Endothelial cell (in vitro differentiated cells): ENCODE results near the gene CBR1. TPM values are rescaled to one million over a fixed set of nuclear protein-coding genes. Genes with fewer than 3 reads are reported as not detected.

Experiments used
- DNase-seq: peaks from one replicate; pipeline ENCODE4 v3.0.0; 2021; ENCODE audit warnings: low spot score
- H3K27ac Mint-ChIP-seq: one replicate; pipeline ENCODE4 v1.8.0; 2021; ENCODE audit warnings: mixed read lengths, inconsistent platforms; ENCODE audit not compliant: unreplicated experiment
- H3K27me3 Mint-ChIP-seq: one replicate; pipeline ENCODE4 v1.8.0; 2021; ENCODE audit warnings: mild to moderate bottlenecking, moderate library complexity, mixed read lengths, inconsistent platforms; ENCODE audit not compliant: unreplicated experiment
- H3K36me3 Mint-ChIP-seq: one replicate; pipeline ENCODE4 v1.8.0; 2021; ENCODE audit warnings: mild to moderate bottlenecking, low read depth, mixed read lengths, inconsistent platforms; ENCODE audit not compliant: unreplicated experiment
- H3K4me1 Mint-ChIP-seq: one replicate; pipeline ENCODE4 v1.8.0; 2021; ENCODE audit warnings: mild to moderate bottlenecking, mixed read lengths, inconsistent platforms; ENCODE audit not compliant: unreplicated experiment
- H3K4me3 Mint-ChIP-seq: one replicate; pipeline ENCODE4 v1.8.0; 2021; ENCODE audit warnings: mild to moderate bottlenecking, mixed read lengths, inconsistent platforms; ENCODE audit not compliant: unreplicated experiment
- H3K9me3 Mint-ChIP-seq: one replicate; pipeline ENCODE4 v1.8.0; 2021; ENCODE audit warnings: mixed read lengths, inconsistent platforms; ENCODE audit not compliant: unreplicated experiment
- CTCF ChIP-seq: fragments of 200-600 bp; sonication (generic); IDR thresholded peaks from one replicate; pipeline ENCODE4 v1.5.0; 2021; ENCODE audit warnings: antibody characterized with exemption; ENCODE audit not compliant: unreplicated experiment
- total RNA-seq: library from RNA; stranded (reverse); fragmentation: NEBNext Ultra II Directional; extraction: Animal tissue kit (Norgen Biotek cat#: 25700); gene quantifications from one replicate; pipeline ENCODE4 v1.2.1, GENCODE V29; 2021; ENCODE audit not compliant: unreplicated experiment

The CBR1 gene
- total RNA-seq, 1 donor from 2014 or later = 7.6 TPM

- DNase-seq = no peak
- H3K27me3 Mint-ChIP-seq = peaks cover 7% of the 10 kb centered on the region
- no peak overlapping the region for H3K4me3 Mint-ChIP-seq
- H3K27ac Mint-ChIP-seq = no peak overlapping the region
- H3K9me3 Mint-ChIP-seq = no peaks in the 10 kb centered on the region
- TF ChIP-seq CTCF = no peak
- H3K36me3 Mint-ChIP-seq = no peaks in the 10 kb centered on the region
- H3K4me1 Mint-ChIP-seq = peaks cover 2% of the 10 kb centered on the region
Measured at GRCh38 chr21:36117286-36117741, 47.5 kb downstream of the CBR1 start.

GRCh38 chr21:36120304-36120888 is 50.6 kb downstream of the CBR1 start:
- no peaks in the 10 kb centered on the region for H3K9me3 Mint-ChIP-seq
- no peak overlapping the region for H3K4me3 Mint-ChIP-seq
- no peaks in the 10 kb centered on the region for H3K36me3 Mint-ChIP-seq
- H3K27me3 Mint-ChIP-seq = peaks cover 1% of the 10 kb centered on the region
- DNase-seq = no peak
- H3K4me1 Mint-ChIP-seq = no peaks in the 10 kb centered on the region
- no peak overlapping the region for H3K27ac Mint-ChIP-seq
- no peak for TF ChIP-seq CTCF

Other genes starting within 250 kb of the CBR1 start
- 15.7 TPM for gene SETD4, start 9.5 kb upstream of the CBR1 start, total RNA-seq
- gene CBR3, start 65.1 kb downstream of the CBR1 start, total RNA-seq = 0.38 TPM
- gene DOP1B, start 86.8 kb downstream of the CBR1 start, total RNA-seq = 8.7 TPM